B cell (primary cell): ENCODE data around the gene ATF4. TPM values are rescaled to one million over a fixed set of nuclear protein-coding genes. Genes with fewer than 3 reads are reported as not detected.

Experiments
- ATAC-seq: fragments of 200-7000 bp; cut with Tn5 transposase; one replicate; pipeline ENCODE4 v1.10.0; 2021; ENCODE audit warnings: low read depth, mild to moderate bottlenecking, moderate number of reproducible peaks, moderate library complexity
- CTCF ChIA-PET: fragments of 350-600 bp; sonication (Branson Sonifier 250); formaldehyde crosslinking; loops from one replicate; lab custom pipeline; 2021; ENCODE audit warnings: antibody characterized with exemption, inconsistent platforms; lab: Charles Lee
- POLR2A ChIA-PET: fragments of 350-600 bp; sonication (Branson Sonifier 250); formaldehyde crosslinking; loops from one replicate; lab custom pipeline; 2021; ENCODE audit warnings: antibody characterized with exemption; lab: Charles Lee
- DNase-seq: peaks from one replicate; pipeline ENCODE4 v3.0.0; 2013
- H2AFZ ChIP-seq: 2 replicates; pipeline ENCODE4 v1.6.1; 2012; ENCODE audit warnings: mild to moderate bottlenecking, low read depth, low read length; ENCODE audit not compliant: insufficient read depth, poor library complexity, severe bottlenecking
- H3K27ac ChIP-seq, 2 donors: 1 replicate in 1 of 2; 2 replicates in 1 of 2; pipeline ENCODE4 v1.5.1; 2012 to 2013; ENCODE audit warnings: low read length in 2 of 2, mild to moderate bottlenecking in 2 of 2, moderate library complexity in 1 of 2
- H3K27me3 ChIP-seq, 4 experiments: fragments of 200-600 bp in 1 of 4; sonication (generic) in 1 of 4; replicated peaks in 1 of 4; 1 replicate in 2 of 4; 2 replicates in 2 of 4; pipeline versions ENCODE4 v1.6.1 to v1.7.0; 2013 to 2016; ENCODE audit warnings: low read length in 3 of 4, mild to moderate bottlenecking in 2 of 4, mixed read lengths in 1 of 4, moderate library complexity in 1 of 4; ENCODE audit not compliant: insufficient read depth in 4 of 4, control insufficient read depth in 3 of 4; ENCODE audit errors: control extremely low read depth in 1 of 4
- H3K36me3 ChIP-seq, 2 experiments: replicated peaks in 1 of 2; 1 replicate in 1 of 2; 2 replicates in 1 of 2; pipeline versions ENCODE4 v1.6.1 to v1.7.1; 2013; ENCODE audit warnings: low read length in 1 of 2; ENCODE audit not compliant: insufficient read depth in 2 of 2, control insufficient read depth in 1 of 2; ENCODE audit errors: control extremely low read depth in 1 of 2, extremely low read depth in 1 of 2
- H3K4me1 ChIP-seq, 2 donors: fragments of 200-600 bp in 1 of 2; sonication (generic) in 1 of 2; 1 replicate in 1 of 2; 2 replicates in 1 of 2; pipeline versions ENCODE4 v1.5.1 to v1.6.1; 2013 to 2017; ENCODE audit warnings: low read length in 2 of 2; ENCODE audit not compliant: control insufficient read depth in 2 of 2, insufficient read depth in 2 of 2
- H3K4me2 ChIP-seq: replicated peaks from 2 replicates; pipeline ENCODE3; 2012; ENCODE audit warnings: mild to moderate bottlenecking, low read depth, low read length; ENCODE audit not compliant: poor library complexity, severe bottlenecking
- H3K4me3 ChIP-seq, 5 experiments: fragments of 200-600 bp in 1 of 5; sonication (generic) in 1 of 5; 1 replicate in 3 of 5; 2 replicates in 2 of 5; pipeline versions ENCODE4 v1.5.1 to v1.7.0; 2011 to 2016; ENCODE audit warnings: low read length in 4 of 5, mild to moderate bottlenecking in 4 of 5, low read depth in 2 of 5, control low read depth in 1 of 5, moderate library complexity in 1 of 5; ENCODE audit not compliant: insufficient read depth in 1 of 5; ENCODE audit errors: control extremely low read depth in 1 of 5, extremely low read depth in 1 of 5
- H3K79me2 ChIP-seq: fragments of 200-600 bp; sonication (generic); one replicate; pipeline ENCODE4 v1.6.0; 2016; ENCODE audit warnings: low read length; ENCODE audit not compliant: control insufficient read depth, insufficient read depth
- H3K9ac ChIP-seq: fragments of 200-600 bp; sonication (generic); 2 replicates; pipeline ENCODE4 v1.6.1; 2017; ENCODE audit warnings: mild to moderate bottlenecking, low read length, moderate library complexity
- H3K9me3 ChIP-seq, 3 donors: one replicate each; pipeline versions ENCODE4 v1.6.1 to v1.7.1; 2013; ENCODE audit warnings: low read length in 2 of 3; ENCODE audit not compliant: control insufficient read depth in 2 of 3, insufficient read depth in 1 of 3; ENCODE audit errors: control extremely low read depth in 1 of 3
- H4K20me1 ChIP-seq: 2 replicates; pipeline ENCODE4 v1.6.0; 2012; ENCODE audit warnings: mild to moderate bottlenecking, low read length; ENCODE audit not compliant: insufficient read depth, control insufficient read depth, poor library complexity, severe bottlenecking
- H3K27ac Mint-ChIP-seq: one replicate; pipeline ENCODE4 v1.8.0; 2021; ENCODE audit warnings: mixed read lengths
- H3K27me3 Mint-ChIP-seq: one replicate; pipeline ENCODE4 v1.8.0; 2021; ENCODE audit warnings: mixed read lengths
- H3K4me1 Mint-ChIP-seq: one replicate; pipeline ENCODE4 v1.8.0; 2021; ENCODE audit warnings: mixed read lengths
- H3K4me3 Mint-ChIP-seq: one replicate; pipeline ENCODE4 v1.8.0; 2021; ENCODE audit warnings: mixed read lengths
- H3K9me3 Mint-ChIP-seq: one replicate; pipeline ENCODE4 v1.8.0; 2022; ENCODE audit warnings: mixed read lengths; ENCODE audit not compliant: insufficient read depth
- EZH2 ChIP-seq: IDR thresholded peaks from 2 replicates; pipeline ENCODE4 v1.6.1; 2012; ENCODE audit warnings: borderline replicate concordance, low read depth, mild to moderate bottlenecking, moderate library complexity, low read length; ENCODE audit not compliant: insufficient read depth, poor library complexity, severe bottlenecking
- WGBS: methylation state at CpG from one replicate; pipeline ENCODE4 v1.1.5; 2013; ENCODE audit warnings: missing lambda C conversion rate; ENCODE audit not compliant: insufficient coverage; 5-methylcytosine and 5-hydroxymethylcytosine counted together
- intact Hi-C: fragments of 100-400 bp; cut with micrococcal nuclease; formaldehyde crosslinking; loops from one replicate; pipeline ENCODE4 v1.10.0; 2022
- polyA plus RNA-seq: library from polyadenylated mRNA; depleted of rRNA; stranded (reverse); fragments of >200 nt; gene quantifications from 2 replicates; pipeline ENCODE4 v1.2.3, GENCODE V29; 2012
- total RNA-seq, 2 donors: library from RNA; stranded (reverse); fragments of 120-200 nt in 1 of 2; gene quantifications; 1 replicate in 1 of 2; 2 replicates in 1 of 2; pipeline versions ENCODE4 v1.2.3 to v1.2.4, GENCODE V29; 2013 to 2022
- TF ChIP-seq, protein P1 (sequence below): fragments of 200-600 bp; IDR thresholded peaks from one replicate; pipeline ENCODE4 v1.8.0; 2022; ENCODE audit warnings: antibody characterized with exemption, mild to moderate bottlenecking

Gene ATF4
- total and polyA plus RNA-seq, 2 donors (not counting 1 experiment from before 2014, with no cell fraction given): 244 to 678 TPM

DNA sequence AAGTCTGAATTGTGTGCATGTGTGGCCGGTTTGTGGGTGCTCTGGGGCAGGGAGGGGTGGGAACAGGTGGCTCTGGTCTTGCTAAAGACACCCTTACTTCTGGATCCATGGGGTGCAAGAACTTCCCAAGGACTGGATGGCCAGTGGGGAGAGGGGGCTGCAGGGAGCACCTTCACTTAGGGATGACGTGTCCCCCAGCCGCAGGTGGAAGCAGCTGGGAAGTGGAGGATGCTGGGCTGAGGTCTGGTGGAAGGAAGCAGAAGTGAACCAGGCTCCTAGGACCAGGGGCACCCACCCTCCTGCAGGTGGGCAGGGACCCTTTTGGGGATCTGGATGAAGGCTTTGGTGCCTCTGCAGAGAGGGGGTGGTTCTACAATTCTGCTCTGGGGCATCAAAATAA is 28.2 kb upstream of the ATF4 start:
- ChIA-PET POLR2A (interaction anchor here (0.7 to 1.7 kb wide), 2 partner anchors 50 to 143 kb away, joined by 3 to 9 read pairs; partner anchors contain the start of gene SYNGR1), CTCF (interaction anchor here (0.6 to 10.4 kb wide), 12 partner anchors 24 to 543 kb away, joined by 3 to 166 read pairs (median 15); partner anchors contain the start of gene ATF4)
- H3K4me3 Mint-ChIP-seq: no peak overlapping the region
- H3K4me2 ChIP-seq: no peak overlapping the region
- H3K27ac ChIP-seq: no peak overlapping the region
- TF ChIP-seq EZH2: no peak
- TF ChIP-seq, protein P1, sequence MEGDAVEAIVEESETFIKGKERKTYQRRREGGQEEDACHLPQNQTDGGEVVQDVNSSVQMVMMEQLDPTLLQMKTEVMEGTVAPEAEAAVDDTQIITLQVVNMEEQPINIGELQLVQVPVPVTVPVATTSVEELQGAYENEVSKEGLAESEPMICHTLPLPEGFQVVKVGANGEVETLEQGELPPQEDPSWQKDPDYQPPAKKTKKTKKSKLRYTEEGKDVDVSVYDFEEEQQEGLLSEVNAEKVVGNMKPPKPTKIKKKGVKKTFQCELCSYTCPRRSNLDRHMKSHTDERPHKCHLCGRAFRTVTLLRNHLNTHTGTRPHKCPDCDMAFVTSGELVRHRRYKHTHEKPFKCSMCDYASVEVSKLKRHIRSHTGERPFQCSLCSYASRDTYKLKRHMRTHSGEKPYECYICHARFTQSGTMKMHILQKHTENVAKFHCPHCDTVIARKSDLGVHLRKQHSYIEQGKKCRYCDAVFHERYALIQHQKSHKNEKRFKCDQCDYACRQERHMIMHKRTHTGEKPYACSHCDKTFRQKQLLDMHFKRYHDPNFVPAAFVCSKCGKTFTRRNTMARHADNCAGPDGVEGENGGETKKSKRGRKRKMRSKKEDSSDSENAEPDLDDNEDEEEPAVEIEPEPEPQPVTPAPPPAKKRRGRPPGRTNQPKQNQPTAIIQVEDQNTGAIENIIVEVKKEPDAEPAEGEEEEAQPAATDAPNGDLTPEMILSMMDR: no peak
- H3K9me3 Mint-ChIP-seq: no peaks in the 10 kb centered on the region
- peaks cover 8 to 20% of the 10 kb centered on the region in 2 donors for H3K4me1 ChIP-seq
- intact Hi-C loops: no loop called here
- no peak overlapping the region for H3K9ac ChIP-seq
- no peaks in the 10 kb centered on the region for H3K9me3 ChIP-seq
- DNase-seq: no peak
- no peak for ATAC-seq
- no peak overlapping the region for H3K27ac Mint-ChIP-seq
- WGBS: 86% methylated on average over 3 of the region's 3 CpGs
- peaks cover 0 to 2% of the 10 kb centered on the region in 2 experiments for H3K36me3 ChIP-seq
- no peaks in the 10 kb centered on the region for H3K27me3 Mint-ChIP-seq
- H4K20me1 ChIP-seq: no peaks in the 10 kb centered on the region
- peaks cover 29% of the 10 kb centered on the region for H3K4me1 Mint-ChIP-seq
- H3K4me3 ChIP-seq: no peak overlapping the region
- no peaks in the 10 kb centered on the region for H3K27me3 ChIP-seq
- no peak overlapping the region for H2AFZ ChIP-seq
- no peaks in the 10 kb centered on the region for H3K79me2 ChIP-seq

DNA sequence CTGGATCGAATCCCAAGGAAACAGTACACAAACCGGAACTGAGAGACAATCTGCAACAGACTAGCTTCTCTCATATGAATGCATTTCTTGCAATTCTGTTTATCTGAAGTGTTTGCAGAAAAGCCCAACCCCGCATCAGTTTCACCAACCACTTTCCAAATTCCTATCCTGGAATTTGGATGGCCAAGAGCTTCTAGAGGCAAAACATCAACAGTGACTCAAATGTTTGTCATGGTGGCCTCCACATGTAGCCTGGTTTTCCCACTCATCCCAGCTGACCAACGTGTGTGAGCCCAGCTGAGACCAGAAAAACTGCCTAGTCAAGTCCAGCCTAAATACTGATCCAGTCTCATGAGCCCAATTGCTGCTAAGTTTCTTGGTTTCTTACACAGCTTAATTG is 26.6 kb upstream of the ATF4 start:
- H3K4me2 ChIP-seq: no peak overlapping the region
- CTCF ChIA-PET: interaction anchor here (0.7 to 10.4 kb wide), 27 partner anchors 8 to 542 kb away, joined by 3 to 166 read pairs (median 7); partner anchors contain the start of genes ATF4, MIEF1 and TAB1
- Mint-ChIP-seq H3K27me3 (no peaks in the 10 kb centered on the region), H3K4me3 (no peak overlapping the region), H3K27ac (peak overlapping the region; percentile 67), H3K9me3 (no peaks in the 10 kb centered on the region), H3K4me1 (peaks cover 30% of the 10 kb centered on the region)
- H3K27me3 ChIP-seq: no peaks in the 10 kb centered on the region
- no peaks in the 10 kb centered on the region for H3K9me3 ChIP-seq
- no peak overlapping the region for H3K9ac ChIP-seq
- TF ChIP-seq, protein P1: no peak
- no peak for TF ChIP-seq EZH2
- no peaks in the 10 kb centered on the region for H4K20me1 ChIP-seq
- ATAC-seq (no peak), DNase-seq (no peak)
- H2AFZ ChIP-seq: no peak overlapping the region
- H3K79me2 ChIP-seq: no peaks in the 10 kb centered on the region
- H3K4me1 ChIP-seq: peaks cover 8 to 20% of the 10 kb centered on the region in 2 donors
- H3K36me3 ChIP-seq: no peaks in the 10 kb centered on the region
- 97% methylated on average over 4 of the region's 4 CpGs for WGBS
- no peak overlapping the region for H3K27ac ChIP-seq
- POLR2A ChIA-PET: no interaction called here
- intact Hi-C loops: loop anchor here (1.0 to 2.0 kb wide), 2 partner anchors 36 to 57 kb away; no protein-coding TSS in a partner anchor
- H3K4me3 ChIP-seq: no peak overlapping the region
